Measurements from ENCODE around the gene IL22RA1. TPM values are rescaled to one million over a fixed set of nuclear protein-coding genes. Genes with fewer than 3 reads are reported as not detected.

The IL22RA1 gene
- total and polyA plus RNA-seq, 2 of the 8 experiments (the other 6 are each of a cell fraction or from before 2014, with no cell fraction given): 0.17 to 0.32 TPM

- H2BK120ac ChIP-seq (replicated peaks; ENCODE audit: low read depth, low read length): peak overlapping the region; percentile 16
- H2BK20ac ChIP-seq (ENCODE audit: low read length): peak overlapping the region; percentile 23; the same call in 1 of the 2 replicates
- H4K20me1 ChIP-seq (replicated peaks in 1 of 2; ENCODE audit: control insufficient read depth in 1 of 2, insufficient read depth in 2 of 2, low read length in 2 of 2): no peaks in the 10 kb centered on the region
- no peaks in the 10 kb centered on the region; the same call in 1 of the 2 replicates for H3K23me2 ChIP-seq (ENCODE audit: low read depth, low read length)
- POLR2A ChIA-PET (ENCODE audit: partially characterized antibody): interaction anchor here (1.0 to 1.6 kb wide), 3 partner anchors 10 to 37 kb away, joined by 3 to 9 read pairs (median 3); no protein-coding TSS in a partner anchor
- no peak overlapping the region for H3K23ac ChIP-seq (ENCODE audit: insufficient read length)
- H3K4me2 ChIP-seq (ENCODE audit: insufficient read depth in 1 of 2, low read depth in 2 of 2, low read length in 2 of 2): peak overlapping the region in 1 of 2 experiments; percentile 14; a peak in 2 of 4 replicates
- H2BK5ac ChIP-seq (ENCODE audit: low read depth, low read length): no peak overlapping the region
- H3K79me2 ChIP-seq (ENCODE audit: control insufficient read depth in 1 of 2, insufficient read depth in 2 of 2, low read length in 2 of 2): no peaks in the 10 kb centered on the region
- 95% methylated on average over 6 of the region's 6 CpGs; no CpG with 5 or more reads in 1 of the 2 experiments for WGBS, 2 experiments (ENCODE audit: extremely low coverage in 1 of 2, insufficient coverage in 1 of 2, insufficient read length in 1 of 2, insufficient replicate concordance in 2 of 2, low coverage in 1 of 2, low lambda C conversion rate in 2 of 2, missing lambda C conversion rate in 1 of 2)
- FAIRE-seq (no peak), DNase-seq (ENCODE audit: low read depth in 1 of 2, low spot score in 2 of 2) (no peak)
- no peak overlapping the region for H2BK15ac ChIP-seq (ENCODE audit: low read length)
- no peak overlapping the region for H3K4me3 ChIP-seq (ENCODE audit: extremely low read depth in 1 of 4, insufficient read depth in 2 of 4, low read depth in 3 of 4, low read length in 4 of 4)
- no peaks in the 10 kb centered on the region for H3K79me1 ChIP-seq (ENCODE audit: low read depth, low read length)
- no peak overlapping the region for H3K4ac ChIP-seq (replicated peaks; ENCODE audit: insufficient read length, low read depth, low read length)
- H4K91ac ChIP-seq (replicated peaks; ENCODE audit: insufficient read length, low read length): peak overlapping the region; percentile 14
- peaks cover 0 to 6% (median 4%) of the 10 kb centered on the region in 4 experiments; a peak in 4 of 7 replicates for H3K4me1 ChIP-seq (replicated peaks in 1 of 4; ENCODE audit: control insufficient read depth in 3 of 4, insufficient read depth in 4 of 4, low read length in 3 of 4)
- H3K56ac ChIP-seq (replicated peaks; ENCODE audit: insufficient read length, low read depth, low read length): no peak overlapping the region
- no peaks in the 10 kb centered on the region for H3K27me3 ChIP-seq (replicated peaks in 1 of 4; ENCODE audit: control insufficient read depth in 3 of 4, extremely low read depth in 1 of 4, insufficient read depth in 3 of 4, low read length in 3 of 4)
- no peak overlapping the region for H3K14ac ChIP-seq (ENCODE audit: insufficient read length)
- no peak overlapping the region for H4K5ac ChIP-seq (ENCODE audit: insufficient read length, low read depth, low read length)
- no peaks in the 10 kb centered on the region for H3K9me3 ChIP-seq (ENCODE audit: insufficient read depth in 2 of 2, low read depth in 1 of 2, low read length in 1 of 2)
- H2BK12ac ChIP-seq (ENCODE audit: low read depth, low read length): peak overlapping the region; percentile 63; the same call in 1 of the 2 replicates
- H4K8ac ChIP-seq (ENCODE audit: extremely low read depth, insufficient read depth, low read length): no peak overlapping the region
- 0 out of 2 replicates have a peak overlapping the region, but pooled peaks have one; percentile 1 for H2AFZ ChIP-seq (ENCODE audit: low read length)
- no peak overlapping the region for H3K27ac ChIP-seq (ENCODE audit: low read depth, low read length)
- CTCF ChIA-PET (ENCODE audit: partially characterized antibody): interaction anchor here (1.4 to 6.8 kb wide), 5 partner anchors 21 to 43 kb away, joined by 3 to 35 read pairs (median 8); no protein-coding TSS in a partner anchor
- no peak overlapping the region for H3K9ac ChIP-seq (replicated peaks in 1 of 4; ENCODE audit: extremely low read depth in 1 of 4, low read depth in 3 of 4, low read length in 3 of 4)
- no peak overlapping the region for H3K18ac ChIP-seq (ENCODE audit: extremely low read depth, low read length)
- H2AK5ac ChIP-seq (ENCODE audit: low read depth, low read length): peak overlapping the region; percentile 86; the same call in 1 of the 2 replicates
- H3K36me3 ChIP-seq (ENCODE audit: control insufficient read depth in 2 of 4, insufficient read depth in 4 of 4, low read length in 3 of 4): no peaks in the 10 kb centered on the region
- TF ChIP-seq E2F6 (IDR thresholded peaks at IDR 0.05) (no peak), EGR1 (IDR thresholded peaks at IDR 0.05; ENCODE audit: borderline replicate concordance, low read depth, low read length) (no peak), SAP30 (IDR thresholded peaks at IDR 0.05; ENCODE audit: insufficient read depth, insufficient replicate concordance, low read length) (no peak), FOSL1 (IDR thresholded peaks at IDR 0.05; ENCODE audit: insufficient read depth, low read depth, low read length) (no peak), RNF2 (IDR thresholded peaks at IDR 0.05; ENCODE audit: borderline replicate concordance, low read depth, low read length, missing control alignments, poor library complexity, severe bottlenecking) (no peak)
These were observed 28.2 kb downstream of the IL22RA1 start for GRCh38 chr1:24114753-24115152.
